HG02840 (cell line): ENCODE results near the gene PHC3.
"Not testable (repeated sequence)": the region's sequence is repeated elsewhere in the genome, so short reads cannot be mapped to it uniquely, and the experiment has no call there.

Experiments
- ATAC-seq: cut with Tn5 transposase; IDR thresholded peaks from one replicate; pipeline ENCODE4 v1.9.1; 2021; ENCODE audit warnings: mild to moderate bottlenecking, moderate library complexity, moderate number of reproducible peaks; ENCODE audit not compliant: unreplicated experiment, low FRiP score

Gene PHC3

GRCh38 chr3:170137986-170138385 lies 43.5 kb downstream of the PHC3 start:
- no peak for ATAC-seq

GRCh38 chr3:170132335-170132734 lies 49.2 kb downstream of the PHC3 start:
- no peak for ATAC-seq

GRCh38 chr3:170130532-170130931 lies 51.0 kb downstream of the PHC3 start:
- no peak for ATAC-seq

GRCh38 chr3:170128977-170129431 lies 52.5 kb downstream of the PHC3 start:
- ATAC-seq: peak; percentile 47

GRCh38 chr3:170128259-170128976 lies 53.1 kb downstream of the PHC3 start:
- ATAC-seq: peak; percentile 79

- ATAC-seq: no peak
These were observed 64.4 kb downstream of the PHC3 start for GRCh38 chr3:170117134-170117533.

GRCh38 chr3:170114165-170114564 lies 67.4 kb downstream of the PHC3 start:
- ATAC-seq: not testable (repeated sequence)

GRCh38 chr3:170111147-170111771 lies 70.3 kb downstream of the PHC3 start:
- no peak for ATAC-seq

- no peak for ATAC-seq
These were observed 71.8 kb downstream of the PHC3 start for GRCh38 chr3:170109579-170110293.

- no peak for ATAC-seq
These were observed 72.6 kb downstream of the PHC3 start for GRCh38 chr3:170108955-170109354.

- ATAC-seq: no peak
These were observed 73.6 kb downstream of the PHC3 start for GRCh38 chr3:170107941-170108340.

GRCh38 chr3:170102431-170102830 lies 79.1 kb downstream of the PHC3 start:
- ATAC-seq: no peak

GRCh38 chr3:170100944-170101343 lies 80.6 kb downstream of the PHC3 start:
- ATAC-seq: no peak

- ATAC-seq: no peak
These were observed 82.8 kb downstream of the PHC3 start for GRCh38 chr3:170098753-170099152.

GRCh38 chr3:170096342-170096741 lies 85.2 kb downstream of the PHC3 start:
- no peak for ATAC-seq

GRCh38 chr3:170095771-170096170 lies 85.8 kb downstream of the PHC3 start:
- no peak for ATAC-seq

- no peak for ATAC-seq
These were observed 88.6 kb downstream of the PHC3 start for GRCh38 chr3:170092907-170093306.

- no peak for ATAC-seq
These were observed 90.9 kb downstream of the PHC3 start for GRCh38 chr3:170090601-170090981.

- no peak for ATAC-seq
These were observed 91.5 kb downstream of the PHC3 start for GRCh38 chr3:170089862-170090600.

GRCh38 chr3:170085396-170085795 lies 96.1 kb downstream of the PHC3 start:
- ATAC-seq: no peak

GRCh38 chr3:170083343-170083742 lies 98.2 kb downstream of the PHC3 start:
- no peak for ATAC-seq
